KMS-11 (cell line): Measurements from ENCODE around the gene CCT8L2.
"Not testable (repeated sequence)": the region's sequence is repeated elsewhere in the genome, so short reads cannot be mapped to it uniquely, and the experiment has no call there.

ENCODE experiments used
- H2AFZ ChIP-seq: fragments of 200-600 bp; sonication (generic); 2 replicates; pipeline ENCODE4 v1.6.1; 2016; ENCODE audit warnings: antibody characterized with exemption, mixed run types, low read depth
- H3K27ac ChIP-seq: fragments of 200-600 bp; sonication (generic); 2 replicates; pipeline ENCODE4 v1.6.1; 2016; ENCODE audit warnings: mild to moderate bottlenecking, mixed run types
- H3K27me3 ChIP-seq: fragments of 200-600 bp; sonication (generic); 2 replicates; pipeline ENCODE4 v1.6.1; 2017; ENCODE audit warnings: mild to moderate bottlenecking, low read depth, mixed run types, moderate library complexity; ENCODE audit not compliant: insufficient read depth
- H3K36me3 ChIP-seq: fragments of 200-600 bp; sonication (generic); 2 replicates; pipeline ENCODE4 v1.6.1; 2017; ENCODE audit warnings: mild to moderate bottlenecking, mixed run types; ENCODE audit not compliant: insufficient read depth
- H3K4me1 ChIP-seq: fragments of 200-600 bp; sonication (generic); 2 replicates; pipeline ENCODE4 v1.6.1; 2016; ENCODE audit warnings: mild to moderate bottlenecking, low read depth, mixed run types; ENCODE audit not compliant: poor library complexity, severe bottlenecking
- H3K4me2 ChIP-seq: fragments of 200-600 bp; sonication (generic); 2 replicates; pipeline ENCODE4 v1.7.0; 2016; ENCODE audit warnings: mild to moderate bottlenecking, mixed run types
- H3K4me3 ChIP-seq: fragments of 200-600 bp; sonication (generic); IDR thresholded peaks from 2 replicates; pipeline ENCODE4 v1.6.1; 2017; ENCODE audit warnings: low read depth, low read length, mixed read lengths; ENCODE audit not compliant: insufficient read depth
- H3K79me2 ChIP-seq: fragments of 200-600 bp; sonication (generic); 2 replicates; pipeline ENCODE4 v1.6.1; 2016; ENCODE audit warnings: low read depth, mixed run types; ENCODE audit not compliant: insufficient read depth
- H3K9ac ChIP-seq: fragments of 200-600 bp; sonication (generic); 2 replicates; pipeline ENCODE4 v1.6.1; 2016; ENCODE audit warnings: mild to moderate bottlenecking, mixed run types
- H4K20me1 ChIP-seq: fragments of 200-600 bp; sonication (generic); 2 replicates; pipeline ENCODE4 v1.6.1; 2016; ENCODE audit warnings: mild to moderate bottlenecking, mixed run types; ENCODE audit not compliant: insufficient read depth
- TF ChIP-seq, protein P1 (sequence below): fragments of 200-600 bp; sonication (generic); conservative IDR thresholded peaks from 2 replicates; pipeline ENCODE4 v1.6.1; 2017; ENCODE audit warnings: low read depth, mild to moderate bottlenecking, antibody characterized with exemption, low read length, moderate library complexity, mixed read lengths

CCT8L2 gene

DNA sequence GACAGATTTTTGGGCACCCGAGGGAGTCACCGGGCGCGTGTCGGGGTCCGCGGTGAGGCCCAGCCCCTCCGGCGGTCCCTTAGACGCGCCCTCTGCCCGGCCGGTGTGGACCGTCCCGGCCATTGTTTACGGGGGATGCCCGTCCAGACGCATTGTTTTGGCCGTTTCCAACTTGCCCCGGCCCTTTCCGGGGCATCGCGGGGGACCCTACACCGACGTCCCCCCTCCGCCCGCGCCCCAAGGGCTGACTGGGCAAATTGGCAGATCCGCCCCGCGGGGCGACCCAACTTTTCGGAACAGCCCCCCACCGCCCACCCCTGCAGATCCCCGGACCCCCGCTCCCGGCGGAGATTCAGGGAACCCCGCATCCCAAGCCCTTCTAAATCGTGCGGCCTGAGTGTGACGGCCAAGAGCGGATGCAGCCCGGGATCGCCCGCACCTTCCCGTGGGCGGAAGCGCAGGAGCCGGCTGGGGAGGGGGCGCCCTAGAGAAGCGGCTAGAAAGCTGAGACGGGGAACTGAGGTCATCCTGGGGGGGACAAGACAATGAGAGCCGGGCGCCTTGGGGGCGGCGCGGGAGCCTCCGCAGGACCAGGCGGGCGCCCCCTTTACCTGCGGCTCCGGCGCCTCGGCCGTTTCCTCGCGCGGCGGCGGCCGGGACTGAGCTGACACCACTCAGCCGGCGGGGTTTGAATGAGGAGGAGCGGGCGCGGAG is 17.1 kb upstream of the CCT8L2 start:
- no peaks in the 10 kb centered on the region for H3K79me2 ChIP-seq

DNA sequence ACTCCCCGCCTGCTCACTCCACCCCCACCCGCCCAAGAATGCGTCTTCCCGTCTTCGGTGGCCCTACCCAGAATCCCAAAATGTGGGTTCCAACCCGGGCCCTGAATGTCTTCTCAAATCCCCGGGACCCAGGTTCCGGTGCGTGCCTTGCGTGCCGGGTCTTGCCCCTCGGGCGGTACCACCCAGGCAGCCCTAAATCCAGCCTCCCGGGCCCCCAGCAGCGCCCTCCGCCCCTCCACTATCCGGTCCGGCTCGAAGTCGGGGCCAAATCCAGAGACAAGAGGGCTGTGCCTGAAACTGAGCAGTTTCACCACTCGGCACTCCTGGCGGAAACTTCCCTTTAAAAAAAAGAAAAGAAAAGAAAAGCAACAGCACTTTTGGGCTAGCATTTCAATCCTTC is 16.3 kb upstream of the CCT8L2 start:
- H2AFZ ChIP-seq = no peak overlapping the region
- no peaks in the 10 kb centered on the region for H3K36me3 ChIP-seq
- H3K9ac ChIP-seq = no peak overlapping the region
- H3K27ac ChIP-seq = no peak overlapping the region
- no peaks in the 10 kb centered on the region for H4K20me1 ChIP-seq
- peaks cover 22% of the 10 kb centered on the region for H3K4me1 ChIP-seq
- TF ChIP-seq, protein P1, sequence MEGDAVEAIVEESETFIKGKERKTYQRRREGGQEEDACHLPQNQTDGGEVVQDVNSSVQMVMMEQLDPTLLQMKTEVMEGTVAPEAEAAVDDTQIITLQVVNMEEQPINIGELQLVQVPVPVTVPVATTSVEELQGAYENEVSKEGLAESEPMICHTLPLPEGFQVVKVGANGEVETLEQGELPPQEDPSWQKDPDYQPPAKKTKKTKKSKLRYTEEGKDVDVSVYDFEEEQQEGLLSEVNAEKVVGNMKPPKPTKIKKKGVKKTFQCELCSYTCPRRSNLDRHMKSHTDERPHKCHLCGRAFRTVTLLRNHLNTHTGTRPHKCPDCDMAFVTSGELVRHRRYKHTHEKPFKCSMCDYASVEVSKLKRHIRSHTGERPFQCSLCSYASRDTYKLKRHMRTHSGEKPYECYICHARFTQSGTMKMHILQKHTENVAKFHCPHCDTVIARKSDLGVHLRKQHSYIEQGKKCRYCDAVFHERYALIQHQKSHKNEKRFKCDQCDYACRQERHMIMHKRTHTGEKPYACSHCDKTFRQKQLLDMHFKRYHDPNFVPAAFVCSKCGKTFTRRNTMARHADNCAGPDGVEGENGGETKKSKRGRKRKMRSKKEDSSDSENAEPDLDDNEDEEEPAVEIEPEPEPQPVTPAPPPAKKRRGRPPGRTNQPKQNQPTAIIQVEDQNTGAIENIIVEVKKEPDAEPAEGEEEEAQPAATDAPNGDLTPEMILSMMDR = no peak
- no peak overlapping the region for H3K4me3 ChIP-seq
- H3K4me2 ChIP-seq = no peak overlapping the region
- H3K79me2 ChIP-seq = no peaks in the 10 kb centered on the region
- no peaks in the 10 kb centered on the region for H3K27me3 ChIP-seq

More for the DNA sequence above, 17.1 kb upstream of the CCT8L2 start:
- H3K4me2 ChIP-seq = no peak overlapping the region
- TF ChIP-seq, protein P1 = no peak
- H4K20me1 ChIP-seq = no peaks in the 10 kb centered on the region
- H3K4me1 ChIP-seq = peaks cover 23% of the 10 kb centered on the region
- H3K9ac ChIP-seq = no peak overlapping the region
- no peaks in the 10 kb centered on the region for H3K36me3 ChIP-seq
- no peak overlapping the region for H3K27ac ChIP-seq
- H3K27me3 ChIP-seq = no peaks in the 10 kb centered on the region
- no peak overlapping the region for H2AFZ ChIP-seq
- H3K4me3 ChIP-seq = no peak overlapping the region

DNA sequence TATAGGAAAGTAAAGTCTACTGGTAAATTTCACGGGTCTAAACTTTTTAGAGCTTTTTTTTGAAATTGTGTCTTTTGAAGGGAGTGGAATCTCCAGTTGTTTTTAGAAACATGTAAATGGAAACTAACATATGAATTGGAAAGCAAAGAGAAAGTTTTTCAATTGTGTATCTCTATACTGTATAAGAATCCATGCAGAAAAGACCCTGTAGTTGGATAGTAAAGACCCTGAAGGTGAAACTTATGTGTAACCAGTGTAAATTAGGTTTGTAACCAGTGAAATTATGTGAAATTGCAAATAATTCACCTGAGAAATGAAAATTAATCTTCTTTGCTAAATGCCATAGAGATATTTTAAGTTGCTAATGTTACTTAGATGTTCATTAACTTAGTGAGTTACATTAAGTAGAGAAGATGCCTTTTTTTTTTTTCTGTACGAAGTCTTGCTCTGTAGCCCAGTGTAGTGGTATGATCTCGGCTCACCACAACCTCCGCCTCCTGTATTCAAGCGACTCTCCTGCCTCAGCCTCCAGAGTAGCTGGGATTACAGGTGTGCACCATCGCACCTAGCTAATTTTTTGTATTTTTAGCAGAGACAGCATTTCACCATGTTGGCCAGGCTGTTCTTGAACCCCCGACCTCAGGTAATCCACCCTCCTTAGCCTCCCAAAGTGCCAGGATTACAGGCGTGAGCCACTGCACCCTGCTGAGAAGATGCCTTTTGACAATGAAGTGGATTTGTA is 11.8 kb upstream of the CCT8L2 start:
- H3K4me1 ChIP-seq = peaks cover 22% of the 10 kb centered on the region
- H2AFZ ChIP-seq, H3K4me2 ChIP-seq, H3K79me2 ChIP-seq, H3K27me3 ChIP-seq, H3K9ac ChIP-seq, H4K20me1 ChIP-seq, H3K4me3 ChIP-seq, H3K36me3 ChIP-seq, H3K27ac ChIP-seq: not testable (repeated sequence)

DNA sequence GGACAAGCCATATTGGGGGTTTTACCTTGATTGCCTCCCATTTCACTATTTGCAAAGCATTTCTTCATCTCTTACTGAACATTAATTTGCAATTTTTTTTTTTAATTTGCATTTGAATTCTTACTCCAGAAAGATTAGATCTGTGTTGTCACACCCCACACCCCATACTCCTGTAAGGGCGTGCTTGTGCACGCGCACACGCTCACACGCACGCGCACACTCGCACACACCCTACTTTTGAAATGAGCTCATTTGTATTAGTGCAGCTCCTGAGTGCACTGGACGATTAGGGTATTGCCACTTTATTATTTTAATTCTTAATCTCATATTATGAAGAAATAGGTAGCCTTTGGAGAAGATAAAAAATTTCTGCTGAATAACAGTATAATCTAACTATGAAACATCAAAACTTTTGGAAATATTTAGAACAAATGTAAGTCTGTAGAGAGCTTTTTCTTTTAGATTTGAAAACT is 11.2 kb upstream of the CCT8L2 start:
- H3K27me3 ChIP-seq, H3K4me3 ChIP-seq, H3K27ac ChIP-seq, H3K79me2 ChIP-seq, H4K20me1 ChIP-seq, H2AFZ ChIP-seq, H3K9ac ChIP-seq, H3K4me2 ChIP-seq, H3K36me3 ChIP-seq: not testable (repeated sequence)
- H3K4me1 ChIP-seq = peaks cover 22% of the 10 kb centered on the region

GRCh38 chr22:16603448-16603768 is 10.8 kb upstream of the CCT8L2 start:
- no peak overlapping the region for H3K9ac ChIP-seq
- no peak overlapping the region for H3K4me2 ChIP-seq
- no peak overlapping the region for H3K4me3 ChIP-seq
- no peak overlapping the region for H3K27ac ChIP-seq
- H2AFZ ChIP-seq = no peak overlapping the region
- TF ChIP-seq, protein P1 = no peak
- no peaks in the 10 kb centered on the region for H3K79me2 ChIP-seq
- H4K20me1 ChIP-seq = no peaks in the 10 kb centered on the region
- H3K36me3 ChIP-seq = no peaks in the 10 kb centered on the region
- H3K27me3 ChIP-seq = no peaks in the 10 kb centered on the region
- peaks cover 22% of the 10 kb centered on the region for H3K4me1 ChIP-seq

DNA sequence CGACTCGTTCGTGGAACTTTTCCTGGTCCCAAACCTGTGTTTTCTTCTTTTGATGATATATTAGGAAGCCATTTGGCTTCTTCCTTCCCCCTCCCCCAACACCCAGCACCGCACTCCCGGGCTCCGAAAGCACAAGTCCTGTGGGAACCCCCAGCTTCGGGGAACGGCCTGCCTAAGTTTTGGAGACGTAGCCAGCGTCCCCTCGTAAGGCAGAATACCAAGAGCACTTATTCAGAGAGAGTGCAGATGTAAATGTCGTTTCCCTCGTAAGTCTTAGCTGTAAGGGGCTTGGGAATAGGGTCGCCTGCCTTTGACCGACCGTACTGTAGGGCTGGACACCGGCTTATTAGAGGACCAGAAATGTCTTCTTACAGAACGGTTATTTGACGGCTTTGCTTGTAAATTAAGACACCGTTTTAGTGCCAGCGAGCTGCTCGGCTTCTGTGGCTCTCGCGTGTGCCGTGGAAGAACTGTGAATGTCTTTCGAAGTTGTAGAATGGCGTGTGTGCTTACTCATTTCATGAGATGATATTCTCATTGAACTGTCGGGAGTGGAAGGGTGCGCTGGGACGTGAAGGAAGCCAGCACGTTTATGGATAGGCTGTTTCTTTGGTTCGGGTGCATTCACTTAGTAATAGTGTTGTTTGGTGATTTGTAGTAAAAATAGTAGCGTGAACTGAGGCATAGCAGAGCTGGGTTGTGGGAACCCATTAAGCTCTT is 10.3 kb upstream of the CCT8L2 start:
- peaks cover 22% of the 10 kb centered on the region for H3K4me1 ChIP-seq
- not testable (repeated sequence) for H3K27me3 ChIP-seq, H3K4me3 ChIP-seq, H3K36me3 ChIP-seq, H3K9ac ChIP-seq, H3K4me2 ChIP-seq, H3K27ac ChIP-seq, H3K79me2 ChIP-seq, H2AFZ ChIP-seq, H4K20me1 ChIP-seq

DNA sequence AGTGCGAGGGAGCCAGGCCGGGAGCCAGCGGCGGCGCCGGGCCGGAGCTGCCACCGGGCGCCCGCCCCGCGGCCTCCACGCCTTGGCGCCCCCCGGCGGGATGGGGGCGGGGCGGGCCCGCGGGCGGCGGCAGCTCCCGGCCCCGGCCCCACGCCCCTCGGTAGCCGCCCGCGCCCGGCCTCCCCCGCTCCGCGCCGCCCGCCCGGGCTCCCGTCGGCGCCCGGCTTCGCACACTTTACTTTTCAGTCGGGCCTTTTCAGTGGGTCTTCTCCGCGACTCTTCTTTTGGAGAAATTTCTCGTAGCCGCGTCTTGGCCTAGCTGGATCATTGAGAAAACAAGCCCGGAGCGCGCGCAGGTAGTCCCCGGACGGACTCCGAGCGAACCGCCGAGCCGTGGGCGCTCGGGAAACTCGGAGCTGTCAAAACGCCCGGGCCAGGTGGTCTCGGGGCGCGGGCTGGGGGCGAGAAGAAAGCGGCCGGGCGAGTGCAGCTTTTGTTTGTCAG is 9.7 kb upstream of the CCT8L2 start:
- H3K27ac ChIP-seq, H2AFZ ChIP-seq, H3K4me2 ChIP-seq, H4K20me1 ChIP-seq, H3K4me3 ChIP-seq, H3K36me3 ChIP-seq, H3K27me3 ChIP-seq, H3K9ac ChIP-seq, H3K79me2 ChIP-seq: not testable (repeated sequence)
- H3K4me1 ChIP-seq = peaks cover 22% of the 10 kb centered on the region
